Right ventricle myocardium inferior (tissue), 1 donor: Measurements from ENCODE around the gene SPN. TPM values are rescaled to one million over a fixed set of nuclear protein-coding genes. Genes with fewer than 3 reads are reported as not detected.
"Not testable (repeated sequence)": the region's sequence is repeated elsewhere in the genome, so short reads cannot be mapped to it uniquely, and the experiment has no call there.

Source experiments
- ATAC-seq: fragments of 200-7000 bp; cut with Tn5 transposase; one replicate; pipeline ENCODE4 v1.9.1; 2020; ENCODE audit warnings: mild to moderate bottlenecking, moderate library complexity
- DNase-seq: peaks from one replicate; pipeline ENCODE4 v3.0.0; 2021; ENCODE audit errors: missing footprints
- intact Hi-C: fragments of 100-400 bp; cut with DNase I; formaldehyde crosslinking; loops from one replicate; pipeline ENCODE4 v1.11.0; 2022
- total RNA-seq: library from RNA; stranded (reverse); fragmentation: NEBNext Ultra II Directional; extraction: Animal tissue kit (Norgen Biotek cat#: 25700); gene quantifications from one replicate; pipeline ENCODE4 v1.2.1, GENCODE V29; 2021
- donor health status: DM: no; HTN: yes; CAD: no; lungs with severe emphysema.

SPN gene
- total RNA-seq, 1 donor from 2014 or later = 1.3 TPM

DNA sequence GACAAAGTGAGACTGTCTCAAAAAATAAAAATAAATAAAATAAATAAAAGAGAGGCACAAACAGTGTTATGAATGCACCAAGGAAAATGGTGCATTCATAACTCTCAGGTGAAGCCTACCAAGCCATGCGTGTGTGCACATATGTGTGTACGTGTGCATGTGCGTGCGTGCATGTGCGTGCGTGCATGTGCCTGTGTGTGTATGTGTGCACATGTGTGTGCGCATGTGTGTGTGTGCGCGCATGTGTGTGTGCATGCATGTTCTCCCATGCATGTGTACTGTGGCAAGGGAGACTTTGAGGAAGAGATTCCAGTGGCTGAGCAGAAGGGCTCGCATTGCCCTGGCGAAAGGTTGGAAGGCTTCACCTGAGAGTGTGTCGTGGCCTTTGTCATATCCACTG, 4.7 kb downstream of the SPN start:
- intact Hi-C loops = no loop called here
- ATAC-seq (no peak), DNase-seq (no peak)

DNA sequence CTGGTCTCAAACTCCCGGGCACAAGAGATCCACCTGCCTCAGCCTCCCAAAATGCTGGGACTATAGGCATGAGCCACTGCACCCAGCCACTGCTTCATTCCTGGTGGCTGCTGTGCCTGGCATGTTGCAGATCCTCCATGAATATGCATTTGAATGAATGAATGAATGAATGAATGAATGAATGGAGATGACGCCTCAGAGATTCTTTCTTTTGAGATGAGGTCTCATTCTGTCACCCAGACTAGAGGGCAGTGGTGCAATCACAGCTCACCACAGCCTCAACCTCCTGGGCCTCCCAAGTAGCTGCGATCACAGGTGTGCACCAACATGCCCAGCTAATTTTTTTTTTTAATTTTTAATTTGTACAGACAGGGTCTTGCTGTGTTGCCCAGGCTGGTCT, 5.2 kb downstream of the SPN start:
- ATAC-seq = no peak
- no peak for DNase-seq
- intact Hi-C loops = no loop called here

DNA sequence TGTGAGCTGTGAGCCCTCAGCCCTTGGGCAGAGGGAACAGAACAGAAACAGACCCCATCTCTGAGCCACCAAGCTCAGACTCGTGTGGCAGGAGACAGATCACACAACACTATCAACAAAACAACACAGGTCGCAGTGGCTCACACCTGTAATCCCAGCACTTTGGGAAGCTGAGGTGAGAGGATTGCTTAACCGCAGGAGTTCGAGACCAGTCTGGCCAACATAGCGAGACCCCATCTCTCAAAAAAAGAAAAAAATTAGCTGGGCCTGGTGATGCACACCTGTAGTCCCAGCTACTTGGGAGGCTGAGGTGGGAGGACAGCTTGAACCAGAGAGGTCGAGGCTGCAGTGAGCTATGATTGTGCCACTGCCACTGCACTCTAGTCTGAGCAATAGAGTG, 10.5 kb downstream of the SPN start:
- DNase-seq (no peak), ATAC-seq (no peak)
- intact Hi-C loops = no loop called here

DNA sequence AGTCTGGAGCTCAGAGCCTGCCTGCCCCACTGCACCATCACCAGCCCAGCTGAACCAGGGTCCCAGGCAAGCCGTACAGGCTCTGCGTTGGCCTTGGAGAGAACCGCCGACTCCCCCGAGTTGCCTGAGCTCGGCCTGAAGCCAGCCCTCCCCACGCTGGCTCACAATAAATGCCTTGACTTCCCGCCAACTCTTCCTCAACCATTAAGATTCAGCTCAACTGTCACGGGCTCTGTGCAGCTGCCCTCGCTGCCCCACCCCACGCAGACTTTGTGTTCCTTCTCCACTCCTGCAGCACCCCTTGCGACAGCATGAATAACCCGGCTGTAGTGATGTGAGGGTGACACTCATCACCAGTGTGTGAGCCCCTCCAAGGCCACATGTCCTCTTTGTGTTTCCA, 11.1 kb downstream of the SPN start:
- ATAC-seq = peak; percentile 62
- no peak for DNase-seq
- intact Hi-C loops = no loop called here

DNA sequence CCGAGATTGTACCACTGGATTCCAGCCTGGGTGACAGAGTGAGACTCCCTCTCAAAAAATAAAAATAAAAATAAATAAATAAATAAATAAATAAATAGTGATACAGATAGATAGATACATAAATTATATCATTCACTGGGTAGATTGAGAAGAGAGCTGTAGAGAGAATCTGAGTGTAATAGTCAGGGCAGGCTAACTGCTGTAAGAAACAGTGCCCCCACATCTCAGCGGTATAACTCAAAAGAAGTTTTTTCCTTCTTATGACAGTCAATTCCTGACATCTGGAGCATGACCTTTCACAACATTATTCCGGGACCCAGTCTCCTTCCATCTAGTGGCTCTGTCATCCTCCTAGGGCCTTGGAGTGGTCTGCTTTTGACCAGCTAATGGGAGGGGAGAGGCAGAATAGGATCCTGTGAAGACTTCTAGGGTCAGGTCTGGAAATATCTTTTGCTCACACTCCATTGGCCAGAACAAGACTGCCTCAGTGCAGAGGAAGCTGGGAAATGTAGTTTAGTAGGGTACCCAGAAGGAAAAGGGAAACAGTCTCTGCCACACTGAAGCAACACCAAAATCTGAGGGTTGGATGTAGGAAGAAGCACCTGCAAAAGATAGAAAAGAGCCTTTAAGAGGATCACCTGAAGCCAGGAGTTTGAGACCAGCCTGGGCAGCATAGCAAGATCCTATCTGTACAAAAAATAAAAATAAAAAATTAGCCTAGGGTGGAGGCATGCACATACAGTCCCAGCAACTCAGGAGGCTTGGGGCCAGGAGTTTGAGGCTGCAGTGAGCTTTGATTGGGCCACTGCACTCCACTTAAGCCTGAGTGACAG, 13.0 kb downstream of the SPN start:
- intact Hi-C loops = no loop called here
- ATAC-seq = no peak
- DNase-seq = peak; percentile 2

DNA sequence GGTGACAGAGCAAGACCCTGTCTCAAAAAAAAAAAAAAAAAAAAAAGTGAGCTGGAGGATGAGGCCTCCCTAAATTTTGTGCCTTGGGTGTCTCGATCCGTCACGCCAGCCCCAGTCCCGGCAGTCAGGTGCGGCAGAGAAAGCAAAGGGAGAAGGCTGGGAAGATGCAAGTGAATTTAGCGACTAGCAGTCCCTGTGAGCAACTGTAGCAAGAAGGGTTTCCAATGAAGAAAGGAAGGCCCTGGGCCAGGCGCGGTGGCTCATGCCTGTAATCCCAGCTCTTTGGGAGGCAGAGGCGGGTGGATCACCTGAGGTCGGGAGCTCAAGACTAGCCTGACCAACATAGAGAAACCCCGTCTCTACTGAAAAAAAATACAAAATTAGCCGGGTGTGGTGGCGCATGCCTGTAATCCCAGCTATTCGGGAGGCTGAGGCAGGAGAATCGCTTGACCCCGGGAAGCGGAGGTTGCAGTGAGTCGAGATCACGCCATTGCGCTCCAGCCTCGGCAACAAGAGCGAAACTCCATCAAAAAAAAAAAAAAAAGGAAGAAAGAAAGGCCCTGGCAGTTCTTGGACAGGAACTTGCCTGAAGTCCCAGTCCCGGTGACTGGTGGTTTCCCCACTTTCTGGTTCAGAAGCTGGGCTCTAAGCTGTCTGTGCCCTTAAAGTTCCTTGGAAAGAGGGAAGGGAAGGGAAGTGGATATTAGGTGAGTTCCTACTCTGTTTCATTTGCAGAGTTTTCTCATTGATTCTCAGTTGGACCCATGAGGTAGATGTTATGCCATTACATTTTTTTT, 14.1 kb downstream of the SPN start:
- no peak for ATAC-seq
- intact Hi-C loops = no loop called here
- DNase-seq = peak; percentile 60

DNA sequence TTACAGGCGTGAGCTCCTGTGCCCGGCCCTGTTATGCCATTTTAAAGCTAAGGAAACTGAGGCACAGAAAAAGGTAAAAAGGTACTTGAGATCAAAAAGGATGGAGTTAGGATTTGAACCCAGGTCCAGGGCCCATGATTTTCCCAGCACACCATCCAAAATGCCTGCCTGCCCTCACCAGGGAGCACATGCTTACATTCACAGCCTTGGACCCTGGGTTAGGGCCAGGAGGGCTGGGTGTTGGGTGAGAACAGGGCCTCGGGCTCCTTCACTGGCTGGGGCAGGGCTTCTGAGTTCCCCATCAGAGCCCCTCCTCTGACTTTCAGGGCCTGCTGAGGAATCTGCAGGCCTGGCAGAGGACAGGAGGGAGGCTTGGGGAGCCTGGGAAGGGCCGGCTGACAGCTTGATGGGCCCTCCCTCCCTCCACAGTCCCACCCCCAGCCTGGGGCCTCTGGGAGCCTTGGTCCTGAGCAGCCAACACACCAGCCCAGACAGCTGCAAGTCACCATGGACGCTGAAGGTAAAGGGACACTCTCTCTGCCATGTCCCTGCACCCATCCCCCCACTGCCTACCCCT, 15.7 kb downstream of the SPN start, which contains the start of gene QPRT:
Gene QPRT (plus strand): TSS at position 490 of the 577 bp plus-strand sequence. CDS start 18 bp downstream, at position 508.
- intact Hi-C loops = no loop called here
- DNase-seq (peak; percentile 68), ATAC-seq (peak; percentile 87)

DNA sequence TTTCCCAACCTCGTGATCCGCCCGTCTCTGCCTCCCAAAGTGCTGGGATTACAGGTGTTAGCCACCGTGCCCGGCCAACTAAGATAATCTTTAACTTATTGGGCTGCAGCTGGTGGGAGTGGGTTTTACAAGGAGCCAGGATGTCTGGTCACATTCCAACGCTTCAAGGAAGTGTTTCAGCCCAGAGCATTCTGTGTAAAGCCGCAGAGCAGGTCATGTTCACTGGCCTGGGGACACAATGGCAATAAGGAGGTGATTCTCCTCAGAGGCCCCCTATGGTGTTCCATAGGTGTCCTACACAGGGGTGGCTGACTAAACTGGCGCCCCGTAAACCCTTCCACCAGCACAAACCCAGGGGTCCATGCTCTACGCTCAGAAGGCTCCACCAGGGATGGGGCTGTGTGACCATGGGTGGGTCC, 17.1 kb downstream of the SPN start:
- intact Hi-C loops = no loop called here
- DNase-seq = no peak
- ATAC-seq = no peak

DNA sequence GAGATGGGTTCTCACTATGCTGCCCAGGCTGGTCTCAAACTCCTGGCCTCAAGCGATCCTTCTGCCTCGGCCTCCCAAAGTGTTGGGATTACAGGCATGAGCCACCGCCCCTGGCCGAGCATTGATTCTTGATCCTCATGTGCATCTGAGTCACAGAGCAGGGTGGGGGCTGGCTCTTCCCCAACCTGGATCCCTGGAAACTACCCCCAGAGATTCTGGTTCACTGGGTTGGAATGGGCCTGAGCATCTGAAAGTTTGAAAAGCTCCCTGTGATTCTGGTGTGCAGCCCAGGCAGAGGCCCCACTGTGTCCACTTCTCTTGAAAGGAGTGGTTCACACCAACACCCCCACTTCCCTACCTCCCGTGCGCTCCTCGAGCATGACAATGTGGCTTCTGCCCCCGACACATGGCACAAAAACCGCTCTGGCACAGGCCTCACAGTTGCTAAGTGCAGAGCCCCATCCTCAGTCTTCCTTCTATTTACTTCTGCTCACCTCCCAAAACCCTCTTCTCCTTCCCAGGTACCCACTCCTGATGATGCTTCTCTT, 20.6 kb downstream of the SPN start:
- intact Hi-C loops = no loop called here
- no peak for ATAC-seq
- peak; percentile 26 for DNase-seq

GRCh38 chr16:29684679-29685078, 21.6 kb downstream of the SPN start:
- intact Hi-C loops = no loop called here
- DNase-seq (peak; percentile 2), ATAC-seq (no peak)

- ATAC-seq = no peak
- intact Hi-C loops = no loop called here
- DNase-seq = no peak
Measured at GRCh38 chr16:29686740-29687332, 23.8 kb downstream of the SPN start.

GRCh38 chr16:29687755-29688154, 24.7 kb downstream of the SPN start:
- intact Hi-C loops = no loop called here
- no peak for ATAC-seq

DNA sequence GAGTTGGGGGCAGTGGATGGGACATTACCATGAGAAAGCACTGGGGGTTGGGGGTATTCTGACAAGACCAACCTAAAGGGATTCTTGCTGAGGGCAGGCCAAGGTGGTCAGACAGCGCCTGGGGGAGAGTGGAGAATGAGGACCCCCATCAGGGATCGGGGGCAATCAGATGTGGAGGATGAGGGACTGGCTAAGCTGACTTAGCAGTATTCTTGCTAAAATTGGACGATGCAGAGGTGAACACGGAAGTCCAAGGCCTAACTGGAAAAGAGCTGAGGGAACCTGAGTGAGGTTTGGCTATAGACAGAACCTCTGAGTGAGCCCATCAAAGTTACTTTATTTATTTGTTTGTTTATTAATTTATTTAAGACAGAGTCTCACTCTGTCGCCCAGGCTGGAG, 25.1 kb downstream of the SPN start:
- ATAC-seq (no peak), DNase-seq (no peak)
- intact Hi-C loops = no loop called here

More at GRCh38 chr16:29687755-29688154, 24.7 kb downstream of the SPN start:
- no peak for DNase-seq

GRCh38 chr16:29689490-29690351, 26.7 kb downstream of the SPN start:
- DNase-seq, intact Hi-C loops, ATAC-seq: not testable (repeated sequence)

- ATAC-seq, DNase-seq, intact Hi-C loops: not testable (repeated sequence)
Measured at GRCh38 chr16:29692606-29693005, 29.6 kb downstream of the SPN start.

- no peak for DNase-seq
- ATAC-seq = no peak
- intact Hi-C loops = no loop called here
Measured at GRCh38 chr16:29694384-29695195, 31.5 kb downstream of the SPN start.

GRCh38 chr16:29695675-29696074, 32.6 kb downstream of the SPN start:
- intact Hi-C loops, DNase-seq, ATAC-seq: not testable (repeated sequence)
